NCI-H1092 treated with DMSO at 0.1 percent for 48 hours (cell line): ENCODE results near the gene ONECUT3.
"Not testable (repeated sequence)": the region's sequence is repeated elsewhere in the genome, so short reads cannot be mapped to it uniquely, and the experiment has no call there.

Experiments used
- DNase-seq: peaks from one replicate; lab custom pipeline; 2025; lab: John Stamatoyannopoulos, UW

ONECUT3 gene

DNA sequence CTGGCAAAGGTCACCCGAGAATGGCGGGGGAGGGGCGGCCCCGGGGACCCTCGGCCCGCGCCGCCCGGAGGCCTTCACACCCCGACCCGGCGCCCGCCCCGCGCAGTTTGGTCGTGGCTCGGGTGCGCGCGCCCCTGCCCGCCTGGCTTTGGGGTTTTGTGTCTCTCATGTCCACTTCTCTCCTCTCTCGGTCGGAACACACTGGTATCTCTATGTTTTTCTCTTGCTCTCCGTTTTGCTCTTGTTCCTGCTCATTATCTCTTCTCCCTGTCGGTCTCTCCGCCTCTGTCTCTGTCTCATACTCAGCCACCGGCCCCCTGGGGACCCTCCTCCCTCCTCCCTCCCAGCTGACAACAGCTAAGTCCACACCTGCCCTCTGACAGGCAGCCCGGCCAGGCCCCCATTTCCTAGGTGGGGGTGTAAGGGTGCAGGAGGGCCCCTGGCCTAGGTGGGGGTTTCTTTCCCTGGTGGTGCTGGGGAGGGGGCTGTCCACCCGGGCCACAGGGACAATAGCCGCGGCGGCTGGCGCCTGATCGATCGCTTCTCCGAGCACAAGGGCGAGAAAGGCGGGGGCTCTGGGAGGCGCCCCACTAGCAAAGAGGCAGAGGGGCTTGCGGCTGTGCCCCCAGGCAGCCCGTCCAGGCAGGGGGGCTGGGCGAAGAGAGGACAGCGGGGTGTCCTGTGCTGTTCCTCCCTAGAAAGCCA lies 2.3 kb downstream of the ONECUT3 start:
- no peak for DNase-seq

DNA sequence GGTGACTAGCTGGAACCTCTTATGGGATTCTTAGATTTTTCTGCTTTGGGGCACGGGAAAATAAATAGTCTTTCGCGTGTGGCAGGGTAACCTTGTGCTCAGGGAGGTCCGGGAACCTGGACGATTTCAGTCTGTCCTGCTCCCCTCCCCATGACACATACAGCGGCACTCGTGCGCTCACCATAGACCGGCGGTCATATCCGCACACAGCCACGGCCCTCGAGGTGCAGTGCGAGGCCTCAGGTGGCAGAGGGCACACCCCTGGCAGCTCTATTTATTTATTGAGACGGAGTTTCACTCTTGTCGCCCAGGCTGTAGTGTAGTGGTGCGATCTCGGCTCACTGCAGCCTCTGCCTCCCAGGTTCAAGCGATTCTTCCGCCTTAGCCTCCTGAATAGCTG lies 3.0 kb downstream of the ONECUT3 start:
- no peak for DNase-seq

DNA sequence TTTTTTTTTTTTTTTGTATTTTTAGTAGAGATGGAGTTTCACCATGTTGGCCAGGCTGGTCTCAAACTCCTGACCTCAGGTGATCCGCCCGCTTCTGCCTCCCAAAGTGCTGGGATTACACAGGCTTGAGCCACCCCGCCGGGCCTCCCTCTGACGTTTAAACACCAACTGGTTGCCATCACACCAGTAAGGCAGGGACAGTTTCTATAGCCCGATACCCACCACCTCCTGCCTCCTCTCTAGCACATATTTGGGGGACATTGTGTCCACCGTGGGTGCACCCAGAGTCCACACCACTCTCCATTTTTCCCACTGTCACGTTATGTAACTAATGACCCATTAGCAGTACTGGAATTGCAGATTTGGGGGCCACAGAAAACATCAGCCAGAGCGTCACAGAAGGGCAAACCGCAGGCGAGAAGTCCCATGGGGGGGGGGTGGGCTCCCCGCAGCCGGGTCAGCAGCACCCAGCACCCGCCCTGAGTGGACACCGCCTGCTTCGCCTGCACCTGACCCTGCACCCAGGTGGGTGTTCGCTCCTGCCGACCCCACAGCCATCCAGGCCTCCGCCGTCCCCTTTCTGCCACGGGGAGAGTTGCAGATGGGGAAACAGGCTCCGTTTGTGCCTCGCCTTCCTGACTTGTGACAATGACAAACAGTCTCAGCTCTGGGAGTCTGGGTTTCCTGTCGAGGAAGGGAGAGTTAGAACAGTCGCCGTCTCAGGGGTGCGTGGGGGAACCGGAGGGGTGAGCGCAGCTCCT lies 3.6 kb downstream of the ONECUT3 start:
- DNase-seq = no peak

DNA sequence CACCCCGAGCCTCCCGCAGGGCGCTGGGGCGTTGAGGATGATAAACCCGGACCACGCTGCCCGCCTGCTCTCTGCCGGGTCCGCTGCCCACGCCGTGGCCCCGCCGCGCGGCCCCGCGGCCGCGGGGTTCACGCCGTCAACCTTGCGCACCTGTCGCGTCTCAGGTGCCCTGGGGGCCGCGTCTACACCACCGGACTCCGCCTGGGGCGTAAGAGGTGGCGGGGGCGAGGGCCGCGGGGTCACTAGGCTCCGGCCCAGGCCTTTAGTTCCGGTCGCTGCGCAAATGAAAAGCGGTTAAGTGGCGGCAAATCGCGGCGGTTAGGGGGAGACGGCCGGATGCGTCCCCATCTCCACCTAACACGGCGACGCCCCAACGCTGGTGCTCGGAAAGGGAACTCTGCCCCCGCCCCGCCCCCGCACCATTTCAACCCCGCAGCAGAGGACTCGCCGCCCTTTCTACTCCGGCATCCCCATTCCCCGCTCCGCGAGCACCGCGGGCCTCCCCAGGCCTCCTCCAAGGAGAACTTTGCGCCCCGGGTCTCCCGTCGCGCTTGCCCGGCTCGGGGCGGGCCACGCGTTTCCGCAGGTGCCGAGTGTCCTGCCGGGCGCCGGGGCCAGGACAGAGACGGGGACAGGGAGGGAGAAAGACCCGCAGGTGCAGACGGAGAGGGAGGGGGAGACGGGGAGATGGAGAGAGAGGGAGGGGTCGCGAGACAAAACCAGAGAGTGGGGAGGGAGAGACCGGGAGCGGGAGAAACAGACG lies 4.3 kb downstream of the ONECUT3 start:
- no peak for DNase-seq

DNA sequence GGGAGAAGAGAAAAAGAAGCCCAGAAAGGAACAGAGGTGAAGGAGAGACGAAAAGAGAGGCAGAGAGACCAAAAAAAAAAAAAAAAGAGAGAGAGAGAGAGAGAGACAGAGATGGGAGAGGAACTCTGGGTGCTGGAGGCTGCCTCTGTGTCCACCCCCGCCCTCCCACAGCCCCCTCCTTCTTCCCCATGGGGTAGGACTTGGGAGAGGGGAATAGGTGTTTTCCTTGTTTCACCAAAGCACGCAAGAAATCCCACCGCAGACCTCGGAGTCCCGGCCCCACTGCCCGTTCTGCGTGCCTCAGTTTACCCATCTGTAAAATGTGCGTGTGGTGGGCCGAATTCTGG lies 4.9 kb downstream of the ONECUT3 start:
- no peak for DNase-seq

DNA sequence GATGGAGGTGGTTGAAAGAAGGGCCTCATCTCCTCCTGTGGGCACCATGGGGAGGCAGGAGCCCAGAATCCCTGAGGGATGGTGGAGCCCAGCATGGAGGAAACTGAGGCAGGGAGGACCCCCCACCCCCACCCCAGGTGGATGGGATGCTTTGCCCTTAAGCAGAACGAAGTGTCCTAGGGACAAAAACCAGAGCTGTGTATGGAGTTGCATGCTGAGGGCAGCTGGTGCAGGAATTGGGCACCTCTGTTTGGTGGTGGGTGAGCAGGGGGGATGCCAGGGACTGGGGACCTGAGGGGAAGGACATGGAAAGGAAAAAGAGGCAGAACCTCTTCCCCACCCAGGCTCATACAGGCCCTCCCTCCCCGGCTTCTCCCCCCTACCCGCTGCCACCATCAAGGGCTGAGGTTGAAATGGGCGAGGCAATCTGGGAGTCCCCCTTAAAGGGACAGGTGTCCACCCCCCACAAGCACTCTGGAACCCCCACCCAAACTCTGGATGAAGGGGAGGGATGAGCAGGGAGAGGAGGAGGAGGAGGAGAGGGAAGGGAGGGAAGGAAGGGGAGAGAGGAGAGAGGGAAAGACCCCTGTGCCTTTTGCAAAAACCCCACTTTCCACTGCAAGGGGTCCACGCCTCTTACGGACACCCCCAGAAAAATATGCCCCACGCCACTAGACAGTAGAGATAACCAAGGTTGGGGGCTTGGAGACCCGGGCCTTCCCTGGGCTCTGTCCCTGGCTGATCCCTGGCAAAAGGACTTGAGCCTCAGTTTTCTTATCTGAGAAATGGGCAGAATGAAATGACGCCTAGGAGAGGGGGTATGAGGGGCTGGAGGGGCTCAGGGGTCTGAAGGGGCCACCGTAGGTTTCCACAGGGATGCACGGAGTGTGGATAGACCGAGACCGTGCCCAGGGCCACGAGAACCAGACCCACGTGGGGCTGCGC lies 5.9 kb downstream of the ONECUT3 start:
- DNase-seq = no peak

DNA sequence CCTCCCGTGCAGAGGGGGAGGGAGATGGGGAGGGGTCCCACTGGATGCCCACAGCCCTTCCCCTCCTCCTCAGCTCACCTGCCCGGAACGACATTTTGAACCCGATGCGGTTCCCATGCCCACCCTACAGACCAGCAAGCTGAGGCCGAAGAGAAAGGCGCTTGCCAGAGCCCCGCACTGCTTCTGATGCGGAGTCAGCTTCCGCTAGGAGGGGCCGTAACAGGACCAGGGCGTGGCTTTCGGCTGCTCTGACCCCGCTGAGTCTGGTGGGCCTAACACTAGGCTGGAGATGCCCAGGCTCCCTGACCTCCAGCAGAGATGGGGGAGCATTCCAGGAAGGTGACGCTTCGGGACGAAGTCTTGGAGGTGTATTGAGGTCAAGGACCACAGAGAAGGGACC lies 6.7 kb downstream of the ONECUT3 start:
- DNase-seq = no peak

DNA sequence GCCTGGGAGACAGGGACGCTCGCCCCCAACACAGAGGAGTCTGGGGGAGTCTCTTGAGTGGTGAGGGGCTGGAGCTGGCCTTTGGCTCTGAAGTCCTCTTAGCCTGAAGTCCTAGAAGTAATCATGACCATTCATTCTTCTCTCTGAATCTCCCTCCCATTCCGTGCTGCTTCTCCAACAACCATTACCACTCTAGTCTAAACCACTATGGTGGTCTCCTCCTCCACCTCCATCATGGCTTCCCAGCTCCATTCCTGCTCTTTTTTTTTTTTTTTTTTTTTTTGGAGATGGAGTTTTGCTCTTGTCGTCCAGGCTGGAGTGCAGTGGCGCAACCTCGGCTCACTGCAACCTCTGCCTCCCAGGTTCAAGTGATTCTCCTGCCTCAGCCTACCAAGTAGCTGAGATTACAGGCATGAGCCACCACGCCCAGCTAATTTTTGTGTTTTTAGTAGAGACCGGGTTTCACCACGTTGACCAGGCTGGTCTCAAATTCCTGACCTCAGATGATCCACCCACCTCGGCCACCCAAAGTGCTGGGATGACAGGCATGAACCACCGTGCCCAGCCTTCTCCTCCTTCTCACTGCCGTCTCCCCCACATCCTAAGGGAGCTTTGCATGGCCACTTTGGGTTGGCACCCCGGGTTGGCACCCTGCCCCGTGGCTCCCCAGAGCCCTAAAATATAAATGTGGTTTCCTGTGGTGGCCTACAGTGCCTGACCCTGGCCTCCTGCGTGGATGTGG lies 7.7 kb downstream of the ONECUT3 start:
- DNase-seq = not testable (repeated sequence)

DNA sequence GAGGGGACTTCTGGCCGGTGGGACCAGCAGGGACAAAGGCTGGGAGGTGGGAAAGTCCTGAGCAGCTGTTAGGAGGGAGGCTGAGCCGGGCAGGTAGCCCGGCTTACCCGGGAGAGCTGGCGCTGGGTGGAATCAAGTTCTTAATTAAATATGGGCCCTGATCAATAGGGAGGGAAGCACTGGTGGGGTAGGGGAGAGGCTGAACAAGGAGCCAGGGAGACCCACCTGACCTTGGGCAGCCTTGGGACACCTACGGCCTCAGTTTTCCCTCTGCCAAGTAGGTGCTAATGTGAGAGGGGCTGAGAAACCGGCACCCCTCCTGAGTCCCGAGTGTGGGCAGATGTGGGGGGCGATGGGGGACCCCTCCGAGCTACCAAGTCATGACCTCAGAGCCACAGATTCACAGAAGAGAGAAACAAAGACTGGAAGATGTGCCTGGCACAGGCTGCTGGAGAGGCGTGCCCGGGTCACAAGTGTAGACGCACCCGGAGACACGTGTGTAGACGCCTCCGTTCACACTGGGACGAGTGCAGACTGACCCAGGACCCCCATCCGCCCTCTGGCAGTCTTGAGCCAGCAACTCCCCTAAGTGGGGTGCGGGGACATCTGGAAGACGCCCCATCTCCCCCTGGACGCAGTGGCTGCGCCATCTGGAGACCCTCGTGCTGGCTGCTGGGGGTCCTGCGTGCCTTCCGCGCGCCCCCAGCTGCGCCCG lies 8.4 kb downstream of the ONECUT3 start:
- DNase-seq = no peak

DNA sequence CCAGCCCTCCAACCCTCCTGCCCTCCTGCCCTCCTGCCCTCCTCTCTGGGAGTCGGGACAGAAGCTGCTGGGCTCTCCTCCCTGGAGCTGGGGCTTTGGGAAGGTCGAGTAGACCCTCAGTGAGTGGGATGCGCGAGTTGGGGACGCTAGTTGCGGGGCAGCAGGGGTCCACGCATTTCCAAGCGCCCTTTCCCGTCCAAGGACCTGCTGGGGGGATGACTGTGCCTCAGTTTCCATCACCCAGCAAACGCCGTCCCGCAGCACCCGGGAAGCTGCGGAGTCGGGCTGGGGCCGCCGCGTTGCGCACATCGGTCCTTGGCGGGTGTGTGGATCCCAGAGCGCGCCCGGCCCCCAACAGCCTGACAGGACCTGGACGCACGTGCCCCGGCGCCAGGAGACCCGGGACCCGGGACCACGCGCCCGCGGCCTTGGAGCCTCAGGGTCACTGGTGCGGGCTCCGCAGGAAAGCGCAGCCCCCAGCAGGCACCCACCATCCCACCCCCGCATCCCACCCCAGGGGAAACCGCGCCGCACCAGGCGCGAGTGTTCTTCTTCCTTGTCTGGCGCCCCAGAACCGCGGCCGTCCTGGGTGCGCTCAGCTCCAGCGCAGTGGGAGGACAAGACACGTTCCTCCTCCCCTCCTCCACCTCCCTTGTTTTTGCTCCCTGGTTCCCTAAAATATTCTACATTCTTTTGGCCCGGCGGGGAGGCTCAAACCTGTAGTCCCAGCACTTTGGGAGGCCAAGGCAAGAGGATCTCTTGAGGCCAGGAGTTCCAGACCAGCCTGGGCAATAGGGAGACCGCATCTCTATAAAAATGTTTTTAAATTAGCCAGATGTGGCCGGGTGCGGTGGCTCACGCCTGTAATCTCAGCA lies 9.2 kb downstream of the ONECUT3 start:
- DNase-seq = no peak

DNA sequence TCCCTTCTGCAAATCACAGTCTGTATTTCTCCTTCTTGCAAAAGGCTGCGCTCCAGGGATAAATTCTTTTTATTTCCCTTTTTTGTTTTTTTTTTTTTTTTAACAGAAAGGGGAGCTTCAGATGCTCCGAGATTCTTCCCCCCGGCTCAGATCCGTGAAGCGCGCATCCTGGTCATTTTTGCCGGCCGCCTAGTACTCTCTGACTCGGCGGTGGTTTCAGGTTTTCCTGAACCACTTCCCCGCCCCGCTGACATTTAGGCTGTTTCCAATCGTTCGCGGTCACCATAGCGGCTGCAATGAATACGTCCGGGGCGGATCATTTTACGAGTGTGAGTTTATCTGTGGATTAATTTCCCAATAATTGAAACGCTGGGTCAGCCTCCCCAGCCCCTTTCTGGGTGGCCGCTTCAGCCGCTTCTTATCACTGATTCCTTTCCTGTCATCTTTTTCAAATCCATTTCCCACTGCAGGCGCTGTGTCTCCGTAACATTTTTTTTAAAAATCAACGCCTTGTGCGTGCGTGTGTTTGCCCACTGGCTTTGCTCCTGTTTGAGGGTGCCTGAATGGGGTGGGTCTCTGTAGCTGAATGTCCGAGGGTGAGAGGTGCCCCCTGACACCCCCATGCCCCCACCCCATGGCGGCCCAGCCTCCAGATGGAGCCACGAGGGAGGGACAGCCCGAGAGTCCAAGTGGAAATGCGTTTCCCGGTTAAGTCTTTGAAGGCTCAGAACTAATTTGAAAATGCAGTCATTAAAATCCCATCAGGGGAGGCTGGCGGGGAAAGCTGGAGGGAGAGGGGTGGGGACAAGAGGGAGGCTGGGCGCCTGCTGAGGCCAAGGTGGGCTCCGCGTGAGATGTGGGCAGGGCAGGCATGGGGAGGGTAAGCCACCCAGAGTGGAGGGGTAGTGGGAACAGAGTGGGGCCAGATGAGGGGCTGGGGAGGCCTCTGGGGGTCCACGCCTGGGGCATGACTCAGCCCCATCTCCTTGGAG lies 10.6 kb downstream of the ONECUT3 start:
- no peak for DNase-seq

DNA sequence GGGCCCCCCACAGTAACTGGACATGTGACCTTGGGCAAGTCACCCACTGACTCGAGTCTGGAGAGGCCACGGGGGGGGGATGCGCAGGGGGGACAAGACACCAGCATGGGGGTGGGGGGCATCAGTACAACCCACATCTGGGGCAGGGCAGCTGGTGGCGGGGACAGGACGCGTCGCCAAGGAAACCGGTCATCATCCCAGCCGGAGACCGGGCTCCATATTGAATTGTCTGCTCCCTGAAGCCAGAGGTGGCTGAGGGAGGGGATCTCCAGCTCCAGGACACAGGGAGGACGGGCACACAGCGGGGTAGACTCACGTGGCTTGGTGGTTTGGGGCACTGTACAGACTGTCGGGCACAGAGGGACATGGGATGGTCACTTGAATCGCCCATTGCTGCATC lies 11.4 kb downstream of the ONECUT3 start:
- no peak for DNase-seq

DNA sequence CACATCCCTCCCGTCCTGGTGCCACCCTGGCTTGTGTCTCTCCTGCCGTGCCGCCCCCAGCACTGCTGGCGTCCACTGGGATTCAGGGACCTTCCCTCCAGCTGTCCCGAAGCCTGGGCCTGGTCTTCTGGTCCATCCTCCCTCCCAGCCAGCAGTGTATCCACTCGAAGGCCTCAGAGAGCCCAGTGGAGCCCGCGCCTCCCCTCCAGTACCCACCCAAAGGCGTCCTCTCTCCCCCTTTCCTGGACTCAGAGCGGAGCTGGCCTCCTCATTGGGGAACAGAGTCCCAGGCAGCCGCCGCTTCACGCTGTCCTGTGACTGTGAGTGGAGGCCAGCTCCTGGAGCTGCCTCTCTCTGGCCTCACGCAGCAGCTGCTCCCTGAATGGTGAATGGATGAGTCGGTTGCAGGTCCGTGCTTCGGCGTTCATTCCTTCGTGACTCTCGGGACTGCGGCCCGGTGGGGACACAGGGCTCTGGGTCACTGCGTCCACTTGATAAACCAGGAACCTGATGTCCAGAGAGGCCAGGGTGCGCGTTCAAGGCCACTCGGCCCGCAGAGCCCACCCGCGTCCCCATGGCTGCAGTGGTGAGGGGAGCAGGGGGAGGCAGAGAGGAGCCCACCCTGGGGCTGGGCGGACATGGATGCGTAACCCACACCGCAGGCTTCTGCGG lies 12.1 kb downstream of the ONECUT3 start:
- no peak for DNase-seq

DNA sequence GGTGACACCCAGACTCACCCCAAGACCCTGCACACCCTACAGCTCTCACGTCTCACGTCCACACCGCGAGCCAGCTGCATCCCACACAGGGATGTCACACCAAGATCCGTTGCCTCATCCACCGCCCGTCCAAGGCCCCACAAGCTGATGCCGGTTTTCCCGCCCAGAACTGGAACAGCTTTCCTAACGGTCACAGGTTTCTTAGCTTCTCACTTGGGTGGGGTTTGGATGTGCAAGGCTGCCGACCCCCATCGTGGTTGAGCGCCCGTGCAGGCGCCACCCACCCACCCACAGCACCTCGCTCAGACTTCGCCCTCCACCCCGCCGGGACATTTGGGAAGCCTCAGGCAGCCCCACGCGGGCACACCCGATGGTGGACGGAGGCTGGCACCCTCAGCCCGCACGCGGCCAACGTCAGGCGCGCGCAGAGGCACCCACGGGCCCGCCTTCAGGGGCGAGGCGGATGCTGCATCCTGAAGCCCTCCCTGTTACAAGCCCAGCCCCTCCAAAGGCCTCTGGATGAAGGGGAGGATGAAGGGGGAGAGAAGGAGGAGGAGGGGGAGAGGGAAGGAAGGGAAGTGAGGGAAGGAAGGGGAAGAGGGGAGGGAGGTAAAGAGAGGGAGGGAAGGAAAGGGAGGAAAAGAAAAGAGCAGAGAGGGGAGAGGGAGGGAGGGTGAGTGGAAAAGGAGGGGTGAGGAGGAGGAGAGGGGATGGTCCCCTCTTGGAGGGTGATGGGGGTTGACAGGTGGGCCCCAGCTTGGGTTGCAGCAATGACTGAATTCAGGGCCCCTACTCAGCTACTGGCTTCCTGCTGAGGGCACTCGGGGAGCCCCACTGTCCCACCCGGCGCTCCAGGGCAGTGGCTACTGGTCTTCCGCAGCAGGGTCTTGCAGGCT lies 12.8 kb downstream of the ONECUT3 start:
- no peak for DNase-seq

DNA sequence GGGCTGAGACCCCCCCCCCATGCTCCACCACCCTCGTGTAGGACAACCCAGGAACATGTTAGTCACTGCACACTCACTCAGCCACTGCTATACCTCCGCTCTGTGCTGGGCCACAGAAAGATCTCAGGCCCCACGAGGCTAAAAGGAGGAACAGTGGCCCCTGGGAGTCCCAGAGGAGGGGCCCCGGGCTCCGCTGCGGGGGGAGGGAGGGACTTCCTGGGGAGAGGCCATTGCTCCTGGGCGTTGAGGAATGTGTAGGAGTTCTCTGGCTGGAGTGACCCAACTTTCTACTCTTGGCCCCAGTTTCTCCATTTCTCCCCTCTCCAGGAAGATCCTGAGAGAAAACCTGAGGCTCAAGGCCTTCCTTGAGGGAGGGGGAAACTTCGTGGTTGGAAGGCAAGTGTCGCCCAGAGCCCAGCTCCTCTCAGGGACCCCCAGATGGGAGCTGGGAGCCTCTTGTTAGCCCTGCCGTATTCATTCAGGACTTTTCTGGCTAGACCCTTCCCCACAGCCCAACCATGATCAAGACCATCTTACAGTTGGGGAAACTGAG lies 13.6 kb downstream of the ONECUT3 start:
- DNase-seq = no peak

DNA sequence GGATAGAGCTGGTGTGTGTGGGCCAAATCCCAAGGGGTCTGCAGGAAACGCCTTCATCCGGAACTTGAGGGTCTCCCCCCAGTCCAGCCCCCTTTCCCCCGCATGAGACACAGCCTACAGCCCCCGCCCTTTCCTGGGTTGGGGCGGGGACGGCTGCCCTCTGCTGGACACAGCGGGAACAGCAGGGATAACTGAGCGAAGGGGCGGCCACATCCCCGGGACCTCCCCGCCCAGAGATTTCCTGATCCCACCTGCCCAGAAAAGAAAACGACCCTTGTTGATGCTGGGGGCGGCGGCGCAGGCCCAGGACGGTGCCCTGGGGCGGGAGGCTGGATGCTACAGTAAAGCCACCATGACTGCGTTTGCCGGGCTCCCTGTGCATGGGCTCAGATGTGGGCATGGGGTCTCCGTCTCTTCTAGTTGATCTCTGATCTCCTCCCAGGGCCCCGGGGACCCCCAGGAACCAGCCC lies 14.2 kb downstream of the ONECUT3 start:
- DNase-seq = no peak
